Stimulated activated naive CD8-positive, alpha-beta T cell treated with anti-CD3 and anti-CD28 coated beads, Interleukin-15, Interleukin-2, amounts not matched to agents 100 ng/mL and 50 ng/mL, for 24 hours (primary cell): ENCODE results near the gene WBP1L.
"Not testable (repeated sequence)": the region's sequence is repeated elsewhere in the genome, so short reads cannot be mapped to it uniquely, and the experiment has no call there.

ENCODE experiments used
- H3K27ac Mint-ChIP-seq: one replicate; pipeline ENCODE4 v1.8.0; 2021; ENCODE audit warnings: mild to moderate bottlenecking, mixed read lengths
- H3K27me3 Mint-ChIP-seq: one replicate; pipeline ENCODE4 v1.8.0; 2021; ENCODE audit warnings: mixed read lengths
- H3K36me3 Mint-ChIP-seq: one replicate; pipeline ENCODE4 v1.8.0; 2021; ENCODE audit warnings: low read depth, mixed read lengths
- H3K4me1 Mint-ChIP-seq: one replicate; pipeline ENCODE4 v1.8.0; 2021; ENCODE audit warnings: low read depth, mixed read lengths
- H3K4me3 Mint-ChIP-seq: one replicate; pipeline ENCODE4 v1.8.0; 2021; ENCODE audit warnings: mild to moderate bottlenecking, mixed read lengths
- H3K9me3 Mint-ChIP-seq: one replicate; pipeline ENCODE4 v1.8.0; 2021; ENCODE audit warnings: mixed read lengths

The WBP1L gene

DNA sequence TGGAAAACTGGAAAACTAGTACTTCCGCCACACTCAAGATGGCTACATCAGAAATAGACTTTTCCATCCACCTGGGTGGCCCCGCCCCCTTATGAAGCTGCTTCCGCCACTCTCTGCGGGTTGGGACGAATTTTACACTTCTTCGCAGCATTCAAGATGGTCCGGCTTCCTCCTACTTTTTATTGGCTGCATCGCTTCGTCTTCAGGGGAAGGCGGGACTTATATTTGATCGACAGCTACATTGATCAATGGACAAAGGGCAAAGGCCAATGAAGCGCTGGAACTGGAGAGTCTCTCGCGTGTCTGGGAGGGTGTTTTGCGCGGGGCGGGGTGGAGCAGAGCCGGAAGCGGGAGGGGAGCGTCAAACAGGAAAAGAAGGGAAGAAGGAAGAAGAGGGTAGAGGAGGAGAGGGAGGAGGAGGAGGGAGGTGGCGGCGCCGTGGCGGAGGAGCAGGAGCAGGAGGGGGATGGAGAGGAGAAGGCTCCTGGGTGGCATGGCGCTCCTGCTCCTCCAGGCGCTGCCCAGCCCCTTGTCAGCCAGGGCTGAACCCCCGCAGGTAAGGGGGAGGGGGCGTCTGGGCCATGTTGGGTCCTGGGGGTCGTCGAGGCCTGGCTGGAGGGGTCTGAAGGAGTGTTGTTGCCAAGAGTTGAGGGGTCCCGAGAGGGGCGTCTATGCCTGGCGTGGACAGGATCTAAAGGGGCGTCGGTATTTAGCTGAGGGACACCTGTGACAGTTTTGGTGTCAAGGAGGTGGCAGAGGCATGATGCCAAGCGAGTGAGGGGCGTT, at the start of gene WBP1L:
WBP1L (plus strand) TSS at position 361 of the 786 bp plus-strand sequence; CDS start at position 467, 106 bp downstream.
- Mint-ChIP-seq H3K27me3 (no peaks in the 10 kb centered on the region), H3K4me1 (peaks cover 49% of the 10 kb centered on the region), H3K36me3 (peaks cover 5% of the 10 kb centered on the region), H3K4me3 (peak within 1 kb of the TSS; percentile 99), H3K27ac (peak within 1 kb of the TSS; percentile 80), H3K9me3 (peaks cover 6% of the 10 kb centered on the region)

DNA sequence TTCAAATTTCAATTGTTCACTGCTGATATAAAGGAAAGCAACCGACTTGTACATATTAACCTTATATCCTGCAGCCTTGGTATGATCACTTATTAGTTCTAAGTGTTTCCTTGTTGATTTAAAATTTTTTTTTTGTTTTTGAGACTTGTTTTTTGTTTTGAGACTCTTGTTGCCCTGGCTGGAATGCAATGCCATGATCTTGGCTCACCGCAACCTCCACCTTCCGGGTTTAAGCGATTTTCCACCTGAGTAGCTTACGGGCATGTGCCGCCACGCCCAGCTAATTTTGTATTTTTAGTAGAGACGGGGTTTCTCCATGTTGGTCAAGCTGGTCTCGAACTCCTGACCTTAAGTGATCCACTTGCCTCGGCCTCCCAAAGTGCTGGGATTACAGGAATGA, 48.3 kb upstream of the WBP1L start:
- peaks cover 40% of the 10 kb centered on the region for H3K36me3 Mint-ChIP-seq
- not testable (repeated sequence) for H3K9me3 Mint-ChIP-seq, H3K27me3 Mint-ChIP-seq, H3K4me3 Mint-ChIP-seq, H3K27ac Mint-ChIP-seq, H3K4me1 Mint-ChIP-seq

DNA sequence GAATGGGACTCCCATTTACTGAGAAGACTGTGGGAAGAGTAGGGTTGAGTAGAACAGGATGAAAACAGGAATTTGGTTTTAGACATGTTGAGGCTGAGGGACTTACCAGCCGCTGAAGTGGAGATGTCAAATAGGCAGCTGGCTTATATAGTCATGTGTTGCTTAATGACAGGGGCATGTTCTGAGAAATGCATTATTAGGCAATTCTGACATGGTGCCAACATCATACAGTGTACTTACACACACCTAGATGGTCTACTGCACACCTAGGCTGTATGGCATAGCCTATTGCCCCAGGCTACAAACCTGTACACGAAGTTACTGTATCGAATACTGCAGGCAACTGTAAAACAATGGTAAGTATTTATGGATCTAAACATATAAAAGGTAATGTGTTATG, 47.0 kb upstream of the WBP1L start:
- peaks cover 40% of the 10 kb centered on the region for H3K36me3 Mint-ChIP-seq
- no peak overlapping the region for H3K27ac Mint-ChIP-seq
- H3K27me3 Mint-ChIP-seq, result no peaks in the 10 kb centered on the region
- no peaks in the 10 kb centered on the region for H3K9me3 Mint-ChIP-seq
- H3K4me1 Mint-ChIP-seq, result peaks cover 9% of the 10 kb centered on the region
- no peak overlapping the region for H3K4me3 Mint-ChIP-seq

DNA sequence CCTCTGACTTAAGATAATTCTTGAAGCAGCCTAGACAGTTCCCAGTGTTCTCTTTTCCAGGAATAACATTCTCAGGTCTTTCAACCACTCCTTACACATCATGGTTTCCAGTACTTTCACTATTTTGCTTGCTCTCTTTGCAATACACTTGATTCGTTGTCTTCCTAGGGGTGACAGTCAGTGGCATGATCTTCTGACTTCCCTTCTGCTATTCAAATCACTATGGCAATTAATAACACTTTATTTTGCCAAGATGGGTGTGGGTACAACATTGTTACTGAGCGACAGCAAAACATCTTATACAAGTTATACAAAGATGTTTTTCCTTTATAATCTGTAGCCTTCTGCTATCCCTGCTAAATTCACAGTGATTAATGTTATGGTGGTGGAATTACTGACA, 44.9 kb upstream of the WBP1L start:
- no peak overlapping the region for H3K4me3 Mint-ChIP-seq
- peaks cover 40% of the 10 kb centered on the region for H3K36me3 Mint-ChIP-seq
- no peaks in the 10 kb centered on the region for H3K27me3 Mint-ChIP-seq
- H3K9me3 Mint-ChIP-seq, result no peaks in the 10 kb centered on the region
- H3K27ac Mint-ChIP-seq, result no peak overlapping the region
- H3K4me1 Mint-ChIP-seq, result peaks cover 20% of the 10 kb centered on the region

DNA sequence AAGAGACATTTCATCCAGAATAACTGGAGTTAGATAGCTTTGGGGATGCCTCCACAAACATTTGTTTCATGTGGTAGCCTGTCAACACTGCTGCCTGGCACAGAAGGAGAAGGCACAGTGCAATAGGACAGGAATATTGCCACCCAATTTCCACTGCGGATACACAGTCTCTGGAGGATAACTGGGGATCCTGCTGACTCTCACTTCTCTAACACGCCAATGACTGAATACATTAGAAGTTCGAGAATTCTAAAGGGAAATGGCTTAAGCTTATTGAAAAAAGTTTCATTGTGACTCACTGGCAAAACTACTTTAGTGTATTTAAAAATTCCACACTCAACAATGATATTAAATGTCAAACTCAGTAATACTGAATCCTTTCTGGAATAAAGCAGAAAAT, 42.5 kb upstream of the WBP1L start:
- no peak overlapping the region for H3K4me3 Mint-ChIP-seq
- H3K27ac Mint-ChIP-seq, result peak overlapping the region; percentile 45
- H3K27me3 Mint-ChIP-seq, result no peaks in the 10 kb centered on the region
- H3K36me3 Mint-ChIP-seq, result peaks cover 41% of the 10 kb centered on the region
- peaks cover 35% of the 10 kb centered on the region for H3K4me1 Mint-ChIP-seq
- no peaks in the 10 kb centered on the region for H3K9me3 Mint-ChIP-seq

DNA sequence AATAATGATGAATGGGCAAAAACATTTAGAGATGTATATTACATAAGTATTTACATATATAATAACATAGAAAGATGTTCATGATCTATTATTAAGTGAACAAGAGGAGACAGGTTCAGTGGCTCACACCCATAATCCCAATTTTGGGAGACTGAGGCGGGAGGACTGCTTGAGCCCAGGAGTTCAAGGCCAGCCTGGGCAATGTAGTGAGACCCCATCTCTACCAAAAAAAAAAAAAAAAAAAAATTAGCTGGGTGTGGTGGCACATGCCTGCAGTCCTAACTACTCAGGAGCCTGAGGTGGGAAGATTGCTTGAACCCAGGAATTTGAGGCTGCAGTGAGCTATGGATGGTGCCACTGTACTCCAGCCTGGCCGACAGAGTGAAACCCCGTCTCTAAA, 42.0 kb upstream of the WBP1L start:
- no peaks in the 10 kb centered on the region for H3K27me3 Mint-ChIP-seq

DNA sequence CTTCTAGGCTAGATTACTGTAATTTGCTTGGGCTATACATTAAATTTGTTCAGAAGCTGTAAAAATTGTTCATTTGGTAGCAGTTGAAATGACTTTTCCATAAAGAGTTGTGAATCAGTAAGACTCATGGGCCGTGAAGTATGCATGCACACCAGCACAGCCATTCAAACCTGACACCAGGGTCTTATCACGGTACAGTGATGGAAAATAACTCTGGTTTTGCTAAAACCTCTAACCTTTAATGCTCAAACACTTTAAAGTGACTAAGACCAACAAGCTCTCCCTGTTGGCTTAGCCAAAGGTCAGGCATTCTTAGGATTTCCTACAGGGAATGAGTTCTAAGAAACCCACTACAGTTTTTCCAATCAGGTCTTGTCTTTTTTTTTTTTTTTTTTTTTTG, 41.0 kb upstream of the WBP1L start:
- peaks cover 30% of the 10 kb centered on the region for H3K36me3 Mint-ChIP-seq

More for the DNA sequence above, 42.0 kb upstream of the WBP1L start:
- Mint-ChIP-seq H3K27ac (no peak overlapping the region), H3K4me1 (peaks cover 37% of the 10 kb centered on the region), H3K9me3 (no peaks in the 10 kb centered on the region), H3K4me3 (no peak overlapping the region), H3K36me3 (peaks cover 36% of the 10 kb centered on the region)

DNA sequence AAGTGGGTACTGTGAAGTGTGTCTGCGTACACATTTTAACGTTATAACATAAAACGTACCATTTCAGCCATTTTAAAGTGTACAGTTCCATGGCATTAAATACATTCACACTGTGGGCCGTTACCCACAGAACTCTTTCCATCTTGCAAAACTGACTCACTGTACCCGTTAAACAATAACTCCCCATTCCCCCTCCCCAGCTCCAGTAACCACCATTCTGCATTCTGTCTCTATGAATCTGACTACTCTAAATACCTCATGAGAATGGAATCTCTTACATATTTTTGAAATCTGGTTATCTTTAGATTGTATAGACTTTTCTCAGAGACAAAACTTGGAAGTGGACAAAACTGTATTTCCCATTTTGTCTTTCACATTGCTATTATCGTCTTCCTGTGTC, 38.8 kb upstream of the WBP1L start:
- peaks cover 51% of the 10 kb centered on the region for H3K4me1 Mint-ChIP-seq
- H3K27ac Mint-ChIP-seq, result peak overlapping the region; percentile 95
- no peaks in the 10 kb centered on the region for H3K27me3 Mint-ChIP-seq

More for the DNA sequence above, 41.0 kb upstream of the WBP1L start:
- no peaks in the 10 kb centered on the region for H3K27me3 Mint-ChIP-seq
- H3K4me1 Mint-ChIP-seq, result peaks cover 46% of the 10 kb centered on the region
- peak overlapping the region; percentile 74 for H3K27ac Mint-ChIP-seq
- peak overlapping the region; percentile 13 for H3K4me3 Mint-ChIP-seq
- H3K9me3 Mint-ChIP-seq, result no peaks in the 10 kb centered on the region

DNA sequence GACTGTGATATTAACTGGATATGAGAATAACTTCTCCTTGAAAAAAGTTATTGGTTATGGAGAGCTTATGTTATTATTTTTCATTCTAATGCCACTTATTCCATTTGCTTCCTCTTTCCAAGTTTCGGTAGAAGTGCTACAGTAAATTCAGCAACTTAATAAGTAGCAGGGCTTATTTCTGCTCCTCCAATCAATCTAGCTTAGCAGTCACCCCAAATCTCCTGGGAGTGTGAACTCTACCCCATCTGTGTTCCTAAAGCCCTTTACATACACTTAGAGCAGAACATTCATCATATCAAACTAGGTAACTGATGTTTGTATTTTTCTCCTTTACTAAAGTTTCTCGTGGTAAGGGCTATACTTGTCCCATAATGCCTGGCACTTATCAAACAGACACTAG, 38.2 kb upstream of the WBP1L start:
- Mint-ChIP-seq H3K36me3 (peaks cover 7% of the 10 kb centered on the region), H3K4me1 (peaks cover 57% of the 10 kb centered on the region), H3K27me3 (no peaks in the 10 kb centered on the region), H3K9me3 (no peaks in the 10 kb centered on the region), H3K27ac (peak overlapping the region; percentile 95), H3K4me3 (no peak overlapping the region)

More for the DNA sequence above, 38.8 kb upstream of the WBP1L start:
- H3K36me3 Mint-ChIP-seq, result peaks cover 9% of the 10 kb centered on the region
- H3K4me3 Mint-ChIP-seq, result peak overlapping the region; percentile 50
- no peaks in the 10 kb centered on the region for H3K9me3 Mint-ChIP-seq

DNA sequence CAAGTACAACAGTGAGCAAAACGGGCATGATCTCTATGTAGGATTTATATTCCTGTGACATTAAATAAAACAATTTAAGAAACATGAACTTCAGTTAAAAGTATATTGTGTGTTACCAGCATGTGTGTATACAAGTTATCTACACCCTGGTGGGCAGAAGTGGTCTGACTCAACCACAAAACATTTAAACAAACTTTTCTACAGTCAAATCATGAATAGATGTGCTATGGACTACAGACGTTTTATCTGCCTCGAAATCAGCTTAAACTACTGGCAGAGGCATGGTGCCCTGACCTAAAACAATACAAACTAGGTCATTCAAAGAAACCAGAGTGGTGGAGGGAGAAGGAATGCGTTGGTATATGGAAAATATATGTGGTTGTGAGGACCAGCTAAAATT, 33.1 kb upstream of the WBP1L start:
- H3K9me3 Mint-ChIP-seq, result no peaks in the 10 kb centered on the region
- peaks cover 6% of the 10 kb centered on the region for H3K36me3 Mint-ChIP-seq
- H3K4me3 Mint-ChIP-seq, result peak overlapping the region; percentile 30
- H3K4me1 Mint-ChIP-seq, result peaks cover 60% of the 10 kb centered on the region
- no peaks in the 10 kb centered on the region for H3K27me3 Mint-ChIP-seq
- H3K27ac Mint-ChIP-seq, result peak overlapping the region; percentile 85

DNA sequence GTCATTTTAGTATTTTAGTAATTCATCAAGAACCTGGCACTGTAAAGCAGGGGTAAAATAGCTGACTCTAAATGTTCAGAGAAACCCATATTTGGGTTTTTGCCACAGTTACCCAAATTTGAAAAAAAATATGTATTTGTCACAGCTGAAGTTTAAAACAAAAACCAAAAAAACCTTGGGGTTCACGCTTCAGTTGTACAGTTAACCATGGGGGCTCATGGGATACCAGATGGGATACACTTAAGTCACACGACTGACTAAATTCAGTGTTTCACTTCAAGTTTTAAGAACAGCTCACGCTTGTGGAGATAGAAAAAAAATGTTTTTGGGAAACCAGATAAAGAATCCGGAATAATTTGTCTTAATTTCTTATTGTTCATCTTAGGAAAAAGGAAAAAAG, 31.7 kb upstream of the WBP1L start:
- H3K36me3 Mint-ChIP-seq, result peaks cover 17% of the 10 kb centered on the region
- peaks cover 67% of the 10 kb centered on the region for H3K4me1 Mint-ChIP-seq
- H3K27ac Mint-ChIP-seq, result peak overlapping the region; percentile 52
- H3K9me3 Mint-ChIP-seq, result no peaks in the 10 kb centered on the region
- H3K27me3 Mint-ChIP-seq, result no peaks in the 10 kb centered on the region
- H3K4me3 Mint-ChIP-seq, result peak overlapping the region; percentile 93

DNA sequence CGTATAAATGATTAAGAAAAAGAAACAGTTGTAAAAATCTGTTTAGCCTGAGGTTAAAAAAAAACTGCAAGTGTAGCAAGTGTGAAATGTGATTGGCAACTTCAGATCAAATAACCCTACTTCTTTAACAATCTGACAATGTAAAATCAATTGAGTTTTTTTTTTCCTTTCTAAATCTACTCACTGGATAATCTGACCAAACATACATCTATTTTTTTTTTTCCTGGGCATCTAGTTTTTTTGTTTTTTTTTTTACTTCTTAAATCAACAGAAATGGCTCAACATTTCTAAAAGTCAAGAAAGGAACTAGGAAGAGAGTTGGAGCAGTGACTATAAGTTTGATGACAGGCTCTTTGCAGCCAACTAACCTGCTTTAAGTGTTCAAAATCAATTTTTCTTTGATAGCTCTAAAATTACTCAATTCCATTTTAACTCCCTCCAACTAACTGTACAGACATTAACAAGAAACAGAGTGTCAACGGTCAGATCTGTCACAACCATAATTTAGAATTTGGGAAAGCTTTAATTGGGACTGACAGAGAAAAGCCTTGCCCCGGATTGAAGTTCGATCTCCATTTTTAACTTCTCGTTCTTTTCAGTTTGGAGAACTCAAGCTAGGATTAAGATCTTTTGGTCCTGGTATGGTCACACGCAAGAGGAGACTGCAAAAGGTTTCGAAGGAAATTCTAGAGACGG, 30.8 kb upstream of the WBP1L start:
- H3K27me3 Mint-ChIP-seq, result no peaks in the 10 kb centered on the region
- H3K4me1 Mint-ChIP-seq, result peaks cover 67% of the 10 kb centered on the region
- H3K9me3 Mint-ChIP-seq, result no peaks in the 10 kb centered on the region
- H3K4me3 Mint-ChIP-seq, result peak overlapping the region; percentile 93
- peaks cover 26% of the 10 kb centered on the region for H3K36me3 Mint-ChIP-seq
- peak overlapping the region; percentile 90 for H3K27ac Mint-ChIP-seq

DNA sequence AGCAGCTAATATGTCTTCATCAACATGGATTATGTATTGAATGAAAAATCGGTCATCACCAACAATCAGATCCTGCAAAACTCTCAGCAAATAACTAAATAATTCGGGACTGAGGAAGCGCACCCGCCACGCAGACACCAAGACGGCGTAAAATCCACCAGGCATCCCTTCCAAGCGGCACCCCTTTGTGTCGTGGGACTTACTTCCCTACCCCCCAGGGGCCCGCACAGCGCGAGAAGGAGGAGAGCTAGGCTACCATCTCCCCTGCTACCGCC, 30.3 kb upstream of the WBP1L start:
- H3K36me3 Mint-ChIP-seq, result peaks cover 28% of the 10 kb centered on the region

DNA sequence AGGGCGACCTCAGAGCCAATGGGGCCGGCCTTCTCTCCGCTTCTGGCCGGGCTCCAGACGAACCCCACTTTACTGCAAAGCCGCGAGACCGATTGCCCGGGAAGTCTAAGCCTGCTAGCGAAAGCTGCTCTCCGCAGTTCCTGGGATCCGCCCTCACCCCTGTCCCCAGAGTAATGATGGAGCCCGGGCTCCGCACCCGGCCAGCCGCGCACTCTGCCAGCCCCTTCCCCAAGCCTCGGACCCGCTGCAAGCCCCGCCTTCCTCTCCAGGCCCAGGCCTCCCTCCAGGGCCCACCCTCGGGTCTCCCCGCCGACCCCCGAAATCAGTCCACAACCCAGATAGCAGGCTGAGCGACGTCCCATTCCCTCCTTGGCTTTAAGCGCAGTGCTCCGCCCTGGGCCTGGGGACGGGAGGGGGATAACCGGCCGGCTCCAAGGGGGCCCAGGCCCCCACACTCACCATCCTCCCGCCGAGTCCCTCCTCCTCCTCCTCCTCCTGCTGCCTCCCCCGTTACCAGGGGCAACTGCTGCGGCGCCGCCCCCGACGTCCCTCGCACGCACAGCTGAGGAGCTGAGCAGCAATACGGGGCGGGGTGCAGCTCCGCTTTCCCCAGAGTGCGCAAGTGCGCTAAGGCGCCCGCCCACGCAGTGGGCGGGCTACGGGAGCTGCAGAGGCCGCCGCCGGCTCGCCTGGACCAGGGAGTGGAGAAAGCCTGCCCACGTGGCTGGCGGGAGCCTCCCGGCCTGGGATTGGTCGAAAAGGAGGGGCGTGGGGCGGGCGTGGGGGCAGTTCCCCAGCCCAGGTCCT, 29.7 kb upstream of the WBP1L start, which contains the start of gene ARL3:
ARL3 (minus strand) TSS at position 584 of the 807 bp plus-strand sequence; CDS start at position 462, 122 bp downstream.
- H3K4me3 Mint-ChIP-seq, result peak within 1 kb of the TSS; percentile 93
- peaks cover 72% of the 10 kb centered on the region for H3K4me1 Mint-ChIP-seq
- H3K9me3 Mint-ChIP-seq, result no peaks in the 10 kb centered on the region
- H3K36me3 Mint-ChIP-seq, result peaks cover 28% of the 10 kb centered on the region
- H3K27me3 Mint-ChIP-seq, result no peaks in the 10 kb centered on the region
- H3K27ac Mint-ChIP-seq, result peak within 1 kb of the TSS; percentile 90

More for the DNA sequence above, 30.3 kb upstream of the WBP1L start:
- H3K4me3 Mint-ChIP-seq, result peak overlapping the region; percentile 93
- H3K27ac Mint-ChIP-seq, result peak overlapping the region; percentile 90
- H3K27me3 Mint-ChIP-seq, result no peaks in the 10 kb centered on the region
- H3K9me3 Mint-ChIP-seq, result no peaks in the 10 kb centered on the region
- H3K4me1 Mint-ChIP-seq, result peaks cover 69% of the 10 kb centered on the region
